Hematopoietic multipotent progenitor cell (in vitro differentiated cells): ENCODE measurements around the gene NOX1. TPM values are rescaled to one million over a fixed set of nuclear protein-coding genes. Genes with fewer than 3 reads are reported as not detected.

Source experiments
- DNase-seq, 3 donors: peaks; one replicate each; pipeline ENCODE4 v3.0.0-alpha.2; 2011 to 2015; ENCODE audit warnings: low read depth in 2 of 3, low spot score in 2 of 3
- total RNA-seq: library from RNA; depleted of rRNA; stranded (reverse); fragments of >200 nt; gene quantifications from one replicate; pipeline ENCODE4 v1.2.3, GENCODE V29; 2012

NOX1 gene
- total RNA-seq = not detected

- DNase-seq = no peak
Observed at GRCh38 chrX:100874325-100874724, at the start of gene NOX1. NOX1 (minus strand) TSS chrX:100874359; CDS start chrX:100874139, 220 bp downstream.

GRCh38 chrX:100915562-100915961, 41.4 kb upstream of the NOX1 start:
- DNase-seq = no peak

GRCh38 chrX:100913111-100913510, 39.0 kb upstream of the NOX1 start:
- DNase-seq = no peak

- no peak for DNase-seq
Observed at GRCh38 chrX:100911731-100912130, 37.6 kb upstream of the NOX1 start.

GRCh38 chrX:100905620-100906019, 31.5 kb upstream of the NOX1 start:
- DNase-seq = no peak

- no peak for DNase-seq
Observed at GRCh38 chrX:100904433-100904832, 30.3 kb upstream of the NOX1 start.

GRCh38 chrX:100895365-100896075, 21.4 kb upstream of the NOX1 start:
- DNase-seq = peak in 2 of 3 donors; percentile 7 to 26

- DNase-seq = no peak
Observed at GRCh38 chrX:100883654-100884053, 9.5 kb upstream of the NOX1 start.

GRCh38 chrX:100880368-100880767, 6.2 kb upstream of the NOX1 start:
- DNase-seq = no peak

- DNase-seq = no peak
Observed at GRCh38 chrX:100871594-100872560, 2.3 kb downstream of the NOX1 start.

- no peak for DNase-seq
Observed at GRCh38 chrX:100870527-100870926, 3.6 kb downstream of the NOX1 start.

GRCh38 chrX:100868273-100868672, 5.9 kb downstream of the NOX1 start:
- DNase-seq = no peak

- DNase-seq = no peak
Observed at GRCh38 chrX:100864657-100865391, 9.3 kb downstream of the NOX1 start.

GRCh38 chrX:100863326-100863864, 10.8 kb downstream of the NOX1 start:
- DNase-seq = no peak

GRCh38 chrX:100852810-100853209, 21.3 kb downstream of the NOX1 start:
- no peak for DNase-seq

GRCh38 chrX:100850317-100850716, 23.8 kb downstream of the NOX1 start:
- no peak for DNase-seq

GRCh38 chrX:100831219-100831946, 42.8 kb downstream of the NOX1 start:
- DNase-seq = no peak

- DNase-seq = no peak
Observed at GRCh38 chrX:100830547-100830946, 43.6 kb downstream of the NOX1 start.

GRCh38 chrX:100830143-100830542, 44.0 kb downstream of the NOX1 start:
- no peak for DNase-seq

- no peak for DNase-seq
Observed at GRCh38 chrX:100829730-100830129, 44.4 kb downstream of the NOX1 start.
